Mucosa of descending colon (tissue), 3 donors: Measurements from ENCODE around the gene MLH3. TPM values are rescaled to one million over a fixed set of nuclear protein-coding genes. Genes with fewer than 3 reads are reported as not detected.

Source experiments
- ATAC-seq: fragments of 200-7000 bp; cut with Tn5 transposase; one replicate; pipeline ENCODE4 v1.9.1; 2020; ENCODE audit warnings: mild to moderate bottlenecking, moderate library complexity
- DNase-seq, 3 donors: peaks; one replicate each; pipeline ENCODE4 v3.0.0-alpha.2; 2020
- H3K36me3 ChIP-seq: fragments of 200-600 bp; one replicate; pipeline ENCODE4 v1.8.0; 2021; ENCODE audit warnings: low read depth, mild to moderate bottlenecking
- H3K4me1 ChIP-seq: fragments of 200-600 bp; one replicate; pipeline ENCODE4 v1.8.0; 2021; ENCODE audit warnings: low read depth, mild to moderate bottlenecking
- H3K4me3 ChIP-seq: fragments of 200-600 bp; one replicate; pipeline ENCODE4 v1.8.0; 2021; ENCODE audit warnings: mild to moderate bottlenecking
- H3K9me3 ChIP-seq: fragments of 200-600 bp; one replicate; pipeline ENCODE4 v1.8.0; 2021; ENCODE audit warnings: mild to moderate bottlenecking
- intact Hi-C, 2 donors: fragments of 100-400 bp; cut with DNase I in 1 of 2; cut with micrococcal nuclease in 1 of 2; formaldehyde crosslinking; loops; one replicate each; pipeline versions ENCODE4 v1.11.0 to v1.11.1; 2022; cut with DNase I, micrococcal nuclease
- total RNA-seq, 3 donors: library from RNA; stranded (reverse); fragmentation: NEBNext Ultra II Directional in 2 of 3; extraction: Animal tissue kit (Norgen Biotek cat#: 25700) in 2 of 3; gene quantifications; one replicate each; pipeline versions ENCODE4 v1.2.1 to v1.2.4, GENCODE V29; 2021 to 2023
- TF ChIP-seq, protein P1 (sequence below): fragments of 200-600 bp; IDR thresholded peaks from one replicate; pipeline ENCODE4 v1.8.0; 2022; ENCODE audit warnings: antibody characterized with exemption, mild to moderate bottlenecking
- donor health status: DM: no; HTN: no; CAD: no; lungs with moderate emphysema.
- donor health status: DM: no; HTN: no; CAD: no.
- donor health status: DM: no; HTN: yes; CAD: no.

MLH3 gene
- total RNA-seq, 3 donors from 2014 or later: 22.2 to 40.8 (median 26.2) TPM

DNA sequence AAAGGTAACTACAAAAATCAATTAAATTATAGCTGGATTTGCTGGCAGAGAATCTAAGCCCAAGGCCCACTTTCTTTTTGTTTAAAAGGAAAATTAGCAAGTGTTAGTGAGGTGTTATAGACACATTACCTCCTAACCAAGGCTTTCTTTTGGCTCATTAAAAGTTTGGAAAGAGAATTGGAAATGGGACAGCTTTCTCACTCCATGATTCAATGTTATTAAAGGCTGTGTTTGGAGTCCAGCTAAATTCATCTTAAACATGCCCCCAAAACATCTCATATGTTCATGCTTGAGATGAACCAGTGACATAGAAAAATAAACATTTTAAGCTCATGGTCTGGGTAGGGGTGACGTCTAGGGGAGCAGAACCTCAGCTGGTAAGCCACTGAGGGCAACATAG lies 82.5 kb downstream of the MLH3 start:
- Histone ChIP-seq H3K9me3 (no peaks in the 10 kb centered on the region), H3K4me1 (no peaks in the 10 kb centered on the region), H3K4me3 (no peak overlapping the region), H3K36me3 (no peaks in the 10 kb centered on the region)
- ATAC-seq (no peak), DNase-seq (no peak)
- TF ChIP-seq, protein P1, sequence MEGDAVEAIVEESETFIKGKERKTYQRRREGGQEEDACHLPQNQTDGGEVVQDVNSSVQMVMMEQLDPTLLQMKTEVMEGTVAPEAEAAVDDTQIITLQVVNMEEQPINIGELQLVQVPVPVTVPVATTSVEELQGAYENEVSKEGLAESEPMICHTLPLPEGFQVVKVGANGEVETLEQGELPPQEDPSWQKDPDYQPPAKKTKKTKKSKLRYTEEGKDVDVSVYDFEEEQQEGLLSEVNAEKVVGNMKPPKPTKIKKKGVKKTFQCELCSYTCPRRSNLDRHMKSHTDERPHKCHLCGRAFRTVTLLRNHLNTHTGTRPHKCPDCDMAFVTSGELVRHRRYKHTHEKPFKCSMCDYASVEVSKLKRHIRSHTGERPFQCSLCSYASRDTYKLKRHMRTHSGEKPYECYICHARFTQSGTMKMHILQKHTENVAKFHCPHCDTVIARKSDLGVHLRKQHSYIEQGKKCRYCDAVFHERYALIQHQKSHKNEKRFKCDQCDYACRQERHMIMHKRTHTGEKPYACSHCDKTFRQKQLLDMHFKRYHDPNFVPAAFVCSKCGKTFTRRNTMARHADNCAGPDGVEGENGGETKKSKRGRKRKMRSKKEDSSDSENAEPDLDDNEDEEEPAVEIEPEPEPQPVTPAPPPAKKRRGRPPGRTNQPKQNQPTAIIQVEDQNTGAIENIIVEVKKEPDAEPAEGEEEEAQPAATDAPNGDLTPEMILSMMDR: no peak
- intact Hi-C loops: no loop called here

DNA sequence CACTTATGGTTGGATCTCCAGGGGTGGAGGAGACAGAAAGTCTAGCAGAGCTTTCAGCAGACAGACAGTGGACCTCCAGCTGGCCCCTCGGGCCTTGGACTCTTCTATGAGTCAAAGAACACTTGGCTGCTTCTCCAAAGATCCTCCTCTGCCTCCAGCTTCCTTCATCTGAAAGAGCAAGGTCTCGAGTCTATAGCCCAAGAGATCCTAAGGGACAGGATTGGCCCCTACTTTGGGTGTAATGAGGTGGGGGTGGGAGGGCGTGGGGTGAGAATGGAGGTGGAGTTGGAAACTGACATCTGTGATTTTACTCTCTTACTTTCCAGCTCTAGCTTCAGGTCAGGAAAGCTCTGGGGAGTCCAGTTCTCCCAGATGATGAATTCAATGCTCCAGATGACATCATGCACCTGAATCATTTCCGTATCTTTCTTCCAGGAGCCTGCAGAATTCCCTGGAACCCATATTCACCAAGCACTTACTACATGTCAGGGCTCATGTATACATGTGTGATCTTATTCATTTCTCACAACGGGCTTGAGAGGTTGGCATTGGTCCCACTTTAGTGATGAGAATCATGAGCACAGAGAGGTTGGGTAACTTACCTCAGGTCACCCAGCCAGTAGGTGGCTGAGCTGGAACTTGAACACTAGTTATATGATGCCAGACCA lies 85.6 kb downstream of the MLH3 start:
- Histone ChIP-seq H3K4me3 (no peak overlapping the region), H3K36me3 (no peaks in the 10 kb centered on the region), H3K9me3 (no peaks in the 10 kb centered on the region), H3K4me1 (no peaks in the 10 kb centered on the region)
- ATAC-seq (no peak), DNase-seq (no peak)
- TF ChIP-seq, protein P1: no peak
- intact Hi-C loops: no loop called here

DNA sequence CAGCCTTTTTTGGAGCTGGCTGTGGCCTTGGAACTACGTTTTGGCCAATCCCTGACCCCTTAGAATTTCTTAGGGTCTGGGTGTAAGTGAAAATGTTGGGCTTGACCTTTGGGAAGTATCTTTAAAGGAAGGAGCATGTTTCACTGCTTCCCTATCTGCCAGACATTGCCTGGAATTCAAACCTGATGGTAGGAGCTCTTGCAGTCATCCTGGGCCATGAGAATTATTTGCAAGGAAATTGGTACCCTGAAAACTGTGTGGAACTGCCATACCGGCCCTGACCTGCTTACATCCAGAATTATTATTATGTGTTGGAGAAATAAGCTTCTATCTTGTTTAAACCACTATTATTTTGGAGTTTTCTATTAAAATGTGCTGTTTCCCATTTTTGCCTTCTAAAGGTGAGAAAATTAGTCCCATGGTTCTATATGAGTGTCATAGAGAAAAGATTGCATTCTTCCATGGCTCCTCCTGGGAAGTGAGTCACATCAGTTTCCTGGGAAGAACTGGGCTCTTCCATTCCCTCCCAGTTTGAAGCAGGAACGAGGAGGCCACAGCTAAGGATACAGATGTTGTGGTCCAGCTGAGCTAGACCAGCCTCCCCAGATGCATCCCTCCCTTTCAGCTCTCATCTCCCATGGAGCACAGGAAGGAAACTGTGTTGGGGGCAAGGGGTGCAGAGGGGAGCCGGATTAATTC lies 86.3 kb downstream of the MLH3 start:
- Histone ChIP-seq H3K9me3 (no peaks in the 10 kb centered on the region), H3K36me3 (no peaks in the 10 kb centered on the region), H3K4me1 (no peaks in the 10 kb centered on the region), H3K4me3 (no peak overlapping the region)
- ATAC-seq (no peak), DNase-seq (no peak)
- intact Hi-C loops: no loop called here
- TF ChIP-seq, protein P1: no peak

Other genes starting within 250 kb of the MLH3 start
- gene PROX2, start 175.3 kb downstream of the MLH3 start, total RNA-seq: under 1 TPM in 2 of 3 donors, not detected in 1; 0.07 to 0.09 TPM
- 100 to 1,000 TPM; 106 to 125 (median 121) TPM for gene DLST, start 169.6 kb downstream of the MLH3 start, total RNA-seq
- gene RPS6KL1, start 128.2 kb downstream of the MLH3 start, total RNA-seq: 10 to 100 TPM in 2 of 3 donors, 1 to 10 TPM in 1; 7.7 to 12.7 (median 11.5) TPM
- gene PGF, start 95.9 kb downstream of the MLH3 start, total RNA-seq: 1 to 10 TPM in 2 of 3 donors, under 1 TPM in 1; 0.96 to 3.1 (median 2.3) TPM
- gene EIF2B2, start 48.5 kb downstream of the MLH3 start, total RNA-seq: 10 to 100 TPM; 40.6 to 50.9 (median 46.3) TPM
- 10 to 100 TPM; 18.5 to 26.5 (median 20.3) TPM for gene ACYP1, start 12.6 kb upstream of the MLH3 start, total RNA-seq
- gene ZC2HC1C, start 18.2 kb upstream of the MLH3 start, total RNA-seq: 1 to 10 TPM; 4.0 to 4.8 (median 4.7) TPM
- gene NEK9, start 75.6 kb upstream of the MLH3 start, total RNA-seq: 100 to 1,000 TPM in 1 of 3 donors, 10 to 100 TPM in 2; 44.7 to 104 (median 49.9) TPM
- 100 to 1,000 TPM; 223 to 411 (median 317) TPM for gene TMED10, start 125.1 kb upstream of the MLH3 start, total RNA-seq
- 100 to 1,000 TPM; 163 to 292 (median 243) TPM for gene FOS, start 227.4 kb upstream of the MLH3 start, total RNA-seq